Duodenal mucosa (tissue), 2 donors: Measurements from ENCODE around the gene ANKRD44.

Source experiments
- H3K27ac ChIP-seq: one replicate; pipeline ENCODE4 v1.7.0; 2013; ENCODE audit warnings: low read depth, low read length
- H3K27me3 ChIP-seq, 2 donors: one replicate each; pipeline ENCODE4 v1.7.0; 2013; ENCODE audit warnings: low read length in 2 of 2, control low read depth in 1 of 2; ENCODE audit not compliant: insufficient read depth in 2 of 2, control insufficient read depth in 1 of 2
- H3K36me3 ChIP-seq, 2 donors: one replicate each; pipeline ENCODE4 v1.7.0; 2013; ENCODE audit warnings: low read length in 2 of 2, control low read depth in 1 of 2; ENCODE audit not compliant: insufficient read depth in 2 of 2, control insufficient read depth in 1 of 2
- H3K4me1 ChIP-seq, 2 donors: one replicate each; pipeline ENCODE4 v1.7.0; 2013; ENCODE audit warnings: low read length in 2 of 2, control low read depth in 1 of 2; ENCODE audit not compliant: insufficient read depth in 2 of 2, control insufficient read depth in 1 of 2
- H3K4me3 ChIP-seq, 2 donors: one replicate each; pipeline ENCODE4 v1.7.0; 2013; ENCODE audit warnings: low read length in 2 of 2, low read depth in 1 of 2
- H3K9ac ChIP-seq, 2 donors: one replicate each; pipeline ENCODE4 v1.7.0; 2013; ENCODE audit warnings: low read length in 2 of 2, low read depth in 1 of 2
- H3K9me3 ChIP-seq, 2 donors: one replicate each; pipeline ENCODE4 v1.7.0; 2013; ENCODE audit warnings: low read length in 2 of 2, control low read depth in 1 of 2; ENCODE audit not compliant: control insufficient read depth in 1 of 2

Gene ANKRD44

DNA sequence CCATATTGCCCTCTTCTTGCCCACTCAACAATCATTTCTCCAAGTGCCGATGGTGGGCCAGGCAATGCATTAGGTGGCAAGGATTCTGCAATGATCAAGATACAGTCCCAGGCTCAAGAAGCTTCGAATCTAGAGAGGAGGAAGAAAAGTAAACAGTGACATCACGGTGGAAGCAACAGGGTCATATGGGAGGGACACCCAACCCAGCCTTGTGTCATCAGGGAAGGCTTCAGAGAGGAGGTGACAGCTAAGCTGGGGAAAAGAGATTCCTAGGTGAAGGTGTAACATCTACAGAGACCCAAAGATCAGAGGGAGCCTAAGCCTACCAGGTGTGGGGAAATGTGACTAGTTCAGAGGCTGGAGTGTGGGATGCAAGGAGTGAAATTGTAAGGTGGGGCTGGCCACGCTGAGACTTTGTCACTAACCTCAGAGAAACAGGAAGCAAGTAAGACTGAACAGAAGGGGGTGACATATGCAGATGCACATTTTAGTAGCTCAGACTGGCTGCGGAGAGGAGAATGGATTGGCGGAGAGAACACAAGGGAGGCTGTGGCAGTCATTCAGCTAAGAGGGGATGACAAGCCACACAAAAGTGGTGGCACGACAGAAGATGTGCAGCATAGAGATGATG lies 104.9 kb downstream of the ANKRD44 start:
- Histone ChIP-seq H3K4me3 (peak overlapping the region in 1 of 2 donors; percentile 23), H3K27ac (no peak overlapping the region), H3K4me1 (peaks cover 33 to 40% of the 10 kb centered on the region in 2 donors)

DNA sequence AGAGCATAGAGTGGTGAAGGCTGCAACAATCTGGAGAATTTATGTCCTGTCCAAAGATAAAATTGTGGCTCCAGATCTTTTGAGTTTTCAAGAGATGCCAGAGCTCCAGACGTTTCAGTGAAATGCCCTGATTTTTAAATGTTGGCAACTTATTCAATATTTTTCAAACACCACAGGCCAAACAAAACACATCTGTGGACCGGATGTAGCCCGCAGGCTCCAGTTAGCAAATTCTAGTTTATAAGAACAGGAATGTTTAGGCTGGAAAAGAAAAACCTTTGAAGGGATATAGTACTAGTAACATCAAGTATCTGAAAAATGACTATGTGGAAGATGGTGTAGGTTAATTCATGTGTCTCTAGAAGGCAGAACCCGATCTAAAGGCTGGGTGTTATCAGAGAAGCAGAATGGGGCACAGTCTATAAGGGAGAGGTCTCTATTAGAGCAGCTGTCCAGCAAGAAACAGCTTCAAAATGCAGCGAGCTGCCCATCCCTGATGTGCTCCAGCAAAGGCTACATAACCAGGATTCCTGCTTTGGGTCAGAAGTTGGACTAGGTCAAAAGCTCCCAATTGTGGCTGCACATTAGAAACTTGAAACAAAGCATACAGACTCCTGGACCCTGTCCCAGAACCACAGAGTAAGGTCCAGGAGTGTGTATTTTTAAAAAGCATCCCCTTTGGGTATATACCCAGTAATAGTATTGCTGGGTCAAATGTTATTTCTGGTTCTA lies 105.9 kb downstream of the ANKRD44 start:
- Histone ChIP-seq H3K4me3 (no peak overlapping the region), H3K27me3 (no peaks in the 10 kb centered on the region), H3K27ac (no peak overlapping the region), H3K9me3 (no peaks in the 10 kb centered on the region), H3K4me1 (peaks cover 29 to 34% of the 10 kb centered on the region in 2 donors), H3K36me3 (no peaks in the 10 kb centered on the region), H3K9ac (no peak overlapping the region)

More for the DNA sequence above, 104.9 kb downstream of the ANKRD44 start:
- Histone ChIP-seq H3K9ac (peak overlapping the region in 1 of 2 donors; percentile 34), H3K27me3 (no peaks in the 10 kb centered on the region), H3K36me3 (no peaks in the 10 kb centered on the region), H3K9me3 (no peaks in the 10 kb centered on the region)

DNA sequence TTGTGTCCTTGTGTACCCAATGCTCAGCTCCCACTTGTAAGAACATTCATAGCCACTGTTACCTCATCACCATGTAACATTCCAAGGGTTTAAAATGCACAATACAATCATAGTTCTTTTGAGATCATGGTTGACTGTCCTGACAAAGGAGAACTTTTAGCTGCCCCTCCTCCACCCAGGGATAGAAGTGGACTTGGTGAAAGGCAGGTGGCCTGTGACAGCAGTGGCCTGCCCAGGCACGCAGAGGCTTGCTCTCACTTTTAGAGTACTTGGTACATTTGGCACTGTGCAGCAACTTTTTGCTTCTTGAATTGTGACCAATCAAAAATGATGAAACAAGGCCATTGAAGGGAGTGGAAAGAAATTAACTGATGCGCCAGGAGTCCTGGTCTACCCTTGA lies 108.7 kb downstream of the ANKRD44 start:
- no peak overlapping the region for H3K9ac ChIP-seq
- no peak overlapping the region for H3K4me3 ChIP-seq
- no peaks in the 10 kb centered on the region for H3K27me3 ChIP-seq
- no peaks in the 10 kb centered on the region for H3K36me3 ChIP-seq
- H3K4me1 ChIP-seq: peaks cover 11 to 15% of the 10 kb centered on the region in 2 donors
- no peaks in the 10 kb centered on the region for H3K9me3 ChIP-seq
- H3K27ac ChIP-seq: no peak overlapping the region

DNA sequence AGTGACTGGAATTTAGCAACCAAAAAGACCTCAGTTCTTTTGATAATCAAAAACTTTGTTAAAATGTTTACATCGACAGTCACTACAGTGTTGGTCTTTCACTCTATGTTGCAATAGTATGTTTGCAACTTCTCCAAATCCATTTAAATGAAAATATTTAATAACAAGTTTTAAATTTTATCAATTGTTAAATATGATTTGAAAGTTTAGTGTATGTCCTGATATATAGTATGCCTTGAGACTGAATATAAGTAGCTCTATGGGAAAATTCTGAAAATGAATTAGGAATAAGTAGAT lies 109.9 kb downstream of the ANKRD44 start:
- peaks cover 5 to 19% of the 10 kb centered on the region in 2 donors for H3K4me1 ChIP-seq
- no peak overlapping the region for H3K9ac ChIP-seq
- no peak overlapping the region for H3K4me3 ChIP-seq
- H3K27ac ChIP-seq: no peak overlapping the region
- H3K27me3 ChIP-seq: no peaks in the 10 kb centered on the region
- no peaks in the 10 kb centered on the region for H3K36me3 ChIP-seq
- H3K9me3 ChIP-seq: no peaks in the 10 kb centered on the region

DNA sequence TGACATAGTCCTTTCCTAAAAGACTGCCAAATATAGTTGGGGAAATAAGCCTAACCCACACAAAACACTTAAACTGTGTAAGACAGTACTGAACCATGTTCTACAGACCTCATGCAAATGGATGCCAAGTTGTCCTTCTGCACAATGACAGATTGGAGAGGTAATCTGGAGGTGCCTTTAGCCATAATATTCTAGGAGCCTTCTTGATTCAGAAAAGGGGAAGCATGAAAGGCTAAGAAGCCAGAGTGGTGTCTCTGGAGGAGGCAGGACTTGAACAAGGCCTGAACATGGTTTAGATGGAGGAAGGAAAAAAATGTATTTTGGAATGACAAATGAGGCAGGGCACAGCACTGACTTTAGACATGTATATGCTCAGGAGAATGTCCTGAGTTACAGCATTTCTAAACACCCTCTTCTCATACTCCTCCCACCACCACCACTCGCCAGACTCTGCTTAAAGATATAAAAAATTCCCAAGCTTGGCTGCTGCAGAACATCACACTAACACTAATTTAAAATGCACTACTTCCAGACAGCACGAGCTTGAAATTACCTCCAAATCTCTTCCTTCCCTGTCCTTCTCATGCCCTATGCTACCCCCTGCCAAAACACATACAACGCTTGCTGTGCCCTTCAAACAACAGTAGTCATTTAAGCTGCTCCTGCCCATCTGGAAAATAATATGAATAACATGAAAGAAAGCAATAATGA lies 110.4 kb downstream of the ANKRD44 start:
- H3K4me3 ChIP-seq: no peak overlapping the region
- H3K9me3 ChIP-seq: no peaks in the 10 kb centered on the region
- H3K27ac ChIP-seq: no peak overlapping the region
- peak overlapping the region in 1 of 2 donors; percentile 16 for H3K9ac ChIP-seq
- H3K27me3 ChIP-seq: no peaks in the 10 kb centered on the region
- no peaks in the 10 kb centered on the region for H3K36me3 ChIP-seq
- peaks cover 0 to 14% of the 10 kb centered on the region in 2 donors for H3K4me1 ChIP-seq

DNA sequence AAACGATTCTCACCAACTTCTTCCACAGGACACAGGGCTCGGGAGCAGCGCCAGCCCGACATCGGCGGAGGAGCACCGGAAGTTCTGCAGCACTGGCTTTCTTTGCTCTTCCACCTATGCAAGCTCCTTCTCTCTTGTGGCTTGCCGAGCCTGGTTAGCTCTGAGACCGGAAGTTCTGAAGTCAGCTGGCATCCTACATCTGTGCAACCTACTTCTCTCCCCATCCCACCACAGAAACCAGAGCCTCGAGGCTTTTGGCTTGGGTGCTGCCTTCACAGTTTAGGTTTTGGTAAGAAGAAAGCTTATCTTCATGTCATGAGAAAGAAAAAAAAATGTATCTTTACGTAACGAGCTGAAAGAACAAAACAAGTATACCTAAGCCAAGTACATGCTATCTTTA lies 111.7 kb downstream of the ANKRD44 start:
- H3K9ac ChIP-seq: no peak overlapping the region
- no peaks in the 10 kb centered on the region for H3K36me3 ChIP-seq
- no peaks in the 10 kb centered on the region for H3K9me3 ChIP-seq
- H3K27ac ChIP-seq: no peak overlapping the region
- H3K27me3 ChIP-seq: no peaks in the 10 kb centered on the region
- peaks cover 0 to 14% of the 10 kb centered on the region in 2 donors for H3K4me1 ChIP-seq
- peak overlapping the region in 1 of 2 donors; percentile 49 for H3K4me3 ChIP-seq

DNA sequence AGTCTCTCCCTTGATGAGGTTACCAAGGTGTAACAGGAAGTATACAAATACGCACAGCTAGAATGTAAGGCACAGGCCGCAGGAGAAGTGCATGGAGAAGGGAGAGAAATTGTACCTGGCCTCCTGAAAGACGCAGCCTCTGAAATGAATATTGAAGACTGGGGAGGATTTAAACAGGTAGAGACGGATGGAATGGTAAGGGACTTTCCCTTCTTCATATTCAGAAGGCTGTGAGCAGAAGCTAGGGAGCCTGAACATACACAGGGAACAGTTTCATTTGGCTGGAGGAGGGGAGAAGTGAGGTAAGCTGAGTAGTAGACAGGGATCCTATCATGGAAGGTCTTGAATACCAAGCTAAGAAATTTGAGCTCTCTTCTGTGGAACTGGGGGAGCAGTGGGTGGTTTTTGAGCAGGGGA lies 112.7 kb downstream of the ANKRD44 start:
- no peak overlapping the region for H3K27ac ChIP-seq
- no peaks in the 10 kb centered on the region for H3K36me3 ChIP-seq
- no peaks in the 10 kb centered on the region for H3K27me3 ChIP-seq
- peak overlapping the region; percentile 21 to 29 for H3K4me3 ChIP-seq
- no peak overlapping the region for H3K9ac ChIP-seq
- H3K9me3 ChIP-seq: no peaks in the 10 kb centered on the region
- peaks cover 0 to 14% of the 10 kb centered on the region in 2 donors for H3K4me1 ChIP-seq

DNA sequence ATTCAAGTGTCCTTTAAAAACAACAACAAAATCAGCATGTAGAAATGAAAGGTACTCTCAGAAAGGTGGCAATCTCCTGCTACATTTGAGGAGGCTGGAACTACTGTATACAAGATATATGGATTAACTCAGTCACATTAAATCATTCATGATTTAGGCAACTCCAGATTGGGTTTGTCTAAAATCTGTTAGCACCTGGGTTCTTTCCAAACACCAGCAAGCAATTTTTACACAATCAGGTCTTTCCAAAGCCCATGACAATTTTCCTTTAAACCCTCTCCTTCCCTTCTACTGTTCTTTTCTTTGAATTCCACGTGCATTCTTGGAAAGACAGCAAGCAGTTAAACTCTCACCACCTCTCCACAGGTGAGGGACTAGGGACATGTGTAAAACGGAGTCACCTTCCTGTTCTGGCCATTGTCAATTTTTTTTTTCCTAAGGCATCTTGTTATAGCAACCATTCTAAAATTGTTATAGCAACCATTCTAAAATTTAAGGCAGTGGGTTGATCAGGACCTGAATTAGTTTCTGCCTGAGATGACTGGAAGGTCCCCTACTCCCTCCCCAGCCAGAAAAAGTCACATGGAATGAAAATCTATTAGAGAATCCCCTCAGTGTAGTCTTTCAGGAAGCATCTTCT lies 113.9 kb downstream of the ANKRD44 start:
- no peak overlapping the region for H3K9ac ChIP-seq
- no peaks in the 10 kb centered on the region for H3K36me3 ChIP-seq
- H3K27me3 ChIP-seq: no peaks in the 10 kb centered on the region
- H3K9me3 ChIP-seq: no peaks in the 10 kb centered on the region
- peaks cover 0 to 14% of the 10 kb centered on the region in 2 donors for H3K4me1 ChIP-seq
- no peak overlapping the region for H3K27ac ChIP-seq
- H3K4me3 ChIP-seq: no peak overlapping the region

DNA sequence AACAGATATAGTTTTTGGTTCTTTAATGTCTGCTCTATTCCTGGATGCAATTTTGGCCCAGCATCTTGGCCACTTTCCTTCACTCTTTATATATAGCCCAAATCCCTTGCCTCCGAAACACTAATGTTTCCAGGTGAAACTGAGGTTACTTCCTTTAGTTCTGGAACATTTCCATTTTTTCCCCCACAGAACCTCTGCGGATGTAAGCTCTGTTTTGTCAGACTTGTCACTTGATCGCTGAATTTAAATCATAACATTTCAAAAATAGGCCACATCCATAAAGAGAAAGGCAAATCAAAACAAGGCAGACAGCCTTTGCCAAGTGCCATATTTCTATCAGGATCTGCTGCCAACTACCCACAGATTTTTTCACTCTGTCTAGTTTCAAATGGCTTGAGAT lies 115.1 kb downstream of the ANKRD44 start:
- no peaks in the 10 kb centered on the region for H3K36me3 ChIP-seq
- no peak overlapping the region for H3K4me3 ChIP-seq
- H3K9me3 ChIP-seq: no peaks in the 10 kb centered on the region
- no peak overlapping the region for H3K9ac ChIP-seq
- H3K27me3 ChIP-seq: no peaks in the 10 kb centered on the region
- H3K27ac ChIP-seq: no peak overlapping the region
- H3K4me1 ChIP-seq: peaks cover 0 to 14% of the 10 kb centered on the region in 2 donors

DNA sequence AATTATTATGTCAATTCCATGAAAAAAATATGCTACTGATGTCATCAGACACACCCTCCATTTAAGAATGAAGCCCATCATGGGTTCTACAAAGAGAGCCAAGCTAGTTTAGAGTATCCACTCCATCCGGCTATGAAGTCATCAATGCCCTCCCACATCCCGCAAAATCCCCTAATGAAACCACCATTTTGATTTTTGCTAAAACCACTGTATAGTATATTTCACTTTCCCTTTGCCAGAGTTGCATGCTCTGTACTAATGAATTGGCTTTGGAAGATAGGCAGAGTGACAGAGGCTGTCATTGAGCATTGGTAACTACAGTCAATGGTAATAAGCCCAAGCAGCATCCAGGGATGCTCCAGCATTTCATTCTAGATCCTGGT lies 118.6 kb downstream of the ANKRD44 start:
- Histone ChIP-seq H3K9me3 (no peaks in the 10 kb centered on the region), H3K36me3 (no peaks in the 10 kb centered on the region), H3K27me3 (no peaks in the 10 kb centered on the region), H3K4me1 (peaks cover 0 to 8% of the 10 kb centered on the region in 2 donors), H3K4me3 (no peak overlapping the region), H3K9ac (no peak overlapping the region), H3K27ac (no peak overlapping the region)
